A204.1 (cell line): ENCODE results near the gene EPB41L2.
A peak's percentile ranks its signal among the peaks of the same experiment; 100 is the strongest.
"Not testable (repeated sequence)": the region's sequence is repeated elsewhere in the genome, so short reads cannot be mapped to it uniquely, and the experiment has no call there.

Experiments used
- FAIRE-seq: peaks from 2 replicates; lab custom pipeline; 2012; peaks lifted over from hg19 to GRCh38; lab: Jason Lieb, UNC

The EPB41L2 gene

GRCh38 chr6:131036143-131036542 lies 26.9 kb downstream of the EPB41L2 start:
- no peak for FAIRE-seq

DNA sequence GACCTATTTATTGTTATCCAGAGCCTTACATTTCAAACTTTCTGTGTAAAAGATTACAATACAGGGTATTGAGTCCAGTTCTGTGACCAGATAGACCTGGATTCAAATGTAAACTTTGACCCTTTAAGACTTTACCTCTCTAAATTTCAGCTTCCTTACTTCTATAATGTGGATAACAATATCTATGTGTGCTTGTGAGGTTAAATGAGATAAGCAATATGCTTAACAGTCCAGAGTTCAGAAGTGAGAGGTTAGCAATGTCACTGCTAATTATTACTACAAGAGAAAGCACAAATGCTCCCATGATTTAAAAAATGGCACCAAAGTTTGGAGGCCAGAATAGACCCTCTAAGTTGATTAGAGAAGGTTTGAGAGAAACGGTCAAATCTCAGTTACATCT lies 27.5 kb downstream of the EPB41L2 start:
- no peak for FAIRE-seq

DNA sequence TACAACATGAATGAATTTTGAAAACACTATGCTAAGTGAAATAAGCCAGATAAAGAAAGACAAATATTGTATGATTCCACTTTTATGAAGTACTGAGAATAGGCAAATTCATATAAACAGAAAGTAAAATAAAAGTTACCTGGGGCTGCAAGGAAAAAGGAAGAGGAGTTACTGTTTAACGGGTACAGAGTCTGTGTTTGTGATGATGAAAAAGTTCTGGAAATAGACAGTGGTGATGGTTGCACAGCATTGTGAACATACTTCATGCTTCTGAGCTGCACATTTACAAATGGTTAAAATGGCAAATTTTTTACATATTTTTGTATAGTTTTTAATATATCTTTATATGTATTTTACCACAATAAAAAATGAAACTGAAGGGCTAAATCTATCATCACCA lies 29.4 kb downstream of the EPB41L2 start:
- FAIRE-seq, result no peak

GRCh38 chr6:131029626-131030297 lies 33.3 kb downstream of the EPB41L2 start:
- FAIRE-seq, result no peak

GRCh38 chr6:131027326-131027725 lies 35.7 kb downstream of the EPB41L2 start:
- FAIRE-seq, result no peak

- no peak for FAIRE-seq
Measured at GRCh38 chr6:131026243-131026642, 36.8 kb downstream of the EPB41L2 start.

DNA sequence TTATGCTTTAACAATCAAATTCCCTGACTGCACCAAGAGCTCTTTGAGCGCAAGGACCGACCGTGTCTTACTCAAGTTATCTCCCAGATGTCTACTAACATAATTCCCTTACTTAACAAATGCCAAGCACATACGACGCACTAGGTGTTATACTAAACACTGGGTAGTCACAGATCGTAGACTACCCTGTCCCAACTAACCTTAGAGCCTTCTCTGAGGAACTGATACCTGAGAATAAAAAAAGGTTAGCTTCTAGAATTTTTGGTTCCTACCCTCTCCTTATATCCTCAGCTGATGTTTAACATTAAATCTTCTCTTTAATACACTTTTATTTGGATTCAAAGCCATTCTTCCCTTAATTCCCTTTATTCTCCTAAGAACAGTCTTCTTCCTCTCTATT lies 38.5 kb downstream of the EPB41L2 start:
- FAIRE-seq, result no peak

DNA sequence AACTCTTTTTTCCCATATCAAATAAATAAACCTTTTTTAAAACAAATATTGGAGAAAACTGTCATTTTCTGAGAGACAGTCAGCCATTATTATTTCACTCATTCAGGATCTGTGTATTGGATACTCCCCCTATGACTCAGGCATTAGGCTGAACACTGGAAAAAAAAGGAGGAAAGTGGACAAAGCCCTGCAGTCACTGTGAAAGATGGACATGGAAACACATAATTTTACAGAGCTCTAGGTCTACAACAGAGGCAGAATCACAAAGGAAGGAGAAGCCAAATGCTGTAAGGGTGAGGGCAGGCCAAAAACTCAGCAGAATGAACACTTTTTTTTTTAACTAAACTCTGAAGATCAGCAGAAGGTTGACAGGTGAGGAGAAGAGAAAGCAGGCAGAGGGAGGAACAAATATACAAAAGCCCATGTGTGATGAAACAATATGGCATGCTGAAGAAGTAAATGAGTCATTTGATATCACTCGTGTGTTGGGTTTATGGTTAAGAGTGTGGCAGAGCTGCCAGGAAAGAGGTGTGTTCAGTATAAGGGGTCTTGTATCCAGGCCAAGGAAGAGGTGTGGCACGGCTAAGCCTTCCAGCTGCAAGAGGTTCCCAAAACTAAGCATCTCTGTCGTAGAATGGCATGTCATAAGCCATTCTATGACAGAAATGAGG lies 39.1 kb downstream of the EPB41L2 start:
- FAIRE-seq, result no peak

DNA sequence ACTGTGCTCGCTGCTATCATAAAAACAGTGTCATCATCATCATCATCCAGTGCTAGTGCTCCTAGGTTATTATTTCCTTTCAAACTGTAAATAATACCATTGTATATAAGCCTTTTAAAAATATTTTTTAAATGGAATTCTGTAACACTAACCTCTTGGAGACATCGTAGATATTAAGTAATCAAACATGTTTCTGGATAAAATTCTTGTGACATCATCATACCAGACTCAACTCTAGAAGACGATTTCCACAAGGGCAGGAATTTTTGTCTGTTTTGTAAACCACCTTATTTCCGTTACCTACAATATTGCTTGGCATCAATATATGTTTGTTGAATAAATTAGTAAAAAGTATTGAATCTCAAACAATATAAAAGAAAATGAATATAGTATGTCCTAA lies 40.4 kb downstream of the EPB41L2 start:
- peak; percentile 30 for FAIRE-seq

- no peak for FAIRE-seq
Measured at GRCh38 chr6:131017962-131018361, 45.1 kb downstream of the EPB41L2 start.

DNA sequence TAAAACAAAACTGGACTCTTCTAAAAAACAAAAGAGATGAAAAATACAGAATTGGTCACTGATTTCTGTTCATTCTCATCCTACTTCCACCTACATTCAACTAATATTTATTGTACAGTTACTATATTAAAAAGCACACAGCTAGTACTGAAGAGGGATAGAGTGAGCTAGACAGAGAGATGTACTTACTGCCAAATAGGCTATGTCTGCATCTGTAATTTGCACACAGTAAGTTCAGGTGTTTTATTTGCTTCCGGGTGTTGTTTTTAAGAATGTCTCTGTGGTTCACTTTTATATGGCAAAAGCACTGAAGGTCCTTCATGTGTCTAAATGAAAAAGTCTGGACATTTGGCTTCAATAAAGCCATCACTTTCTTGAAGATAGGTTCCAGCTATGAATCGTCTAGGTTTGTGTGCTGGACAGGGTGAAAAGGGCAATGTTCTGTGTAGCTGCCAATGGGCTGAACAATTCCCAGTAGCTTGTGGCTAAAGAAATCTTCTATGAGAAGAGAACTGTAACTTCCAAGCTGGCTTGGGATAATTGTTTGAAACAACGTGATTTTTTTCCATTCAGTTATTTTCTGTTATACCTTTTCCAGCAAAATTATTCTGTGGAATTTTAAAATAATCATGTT lies 47.3 kb downstream of the EPB41L2 start:
- no peak for FAIRE-seq

DNA sequence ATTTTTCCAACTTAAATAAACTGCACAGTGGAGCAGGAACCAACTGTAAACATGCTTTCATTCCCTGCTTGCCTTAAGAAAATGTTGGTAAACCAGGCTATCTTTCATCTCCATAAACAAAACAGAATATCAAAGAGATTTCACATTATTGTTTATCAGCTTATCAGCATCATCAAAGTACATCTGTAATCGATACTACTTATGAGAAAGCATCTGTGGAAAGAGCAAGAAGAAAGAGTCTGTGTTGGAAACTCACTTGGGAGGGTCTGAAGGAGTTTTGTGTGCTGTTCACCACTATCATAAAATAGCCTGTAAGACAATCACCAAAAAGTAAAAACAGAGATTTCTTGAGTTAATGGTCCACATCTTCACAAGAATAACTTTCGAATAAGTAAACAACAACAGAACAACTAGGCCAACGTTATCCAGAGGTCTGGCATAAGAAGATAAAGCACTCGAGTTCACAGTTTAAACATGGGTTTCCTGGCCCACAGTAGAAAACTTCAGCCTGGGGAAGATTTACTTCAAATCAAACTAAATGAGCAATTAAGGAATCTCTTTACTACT lies 47.9 kb downstream of the EPB41L2 start:
- FAIRE-seq, result no peak

GRCh38 chr6:131014080-131014776 lies 48.8 kb downstream of the EPB41L2 start:
- no peak for FAIRE-seq

DNA sequence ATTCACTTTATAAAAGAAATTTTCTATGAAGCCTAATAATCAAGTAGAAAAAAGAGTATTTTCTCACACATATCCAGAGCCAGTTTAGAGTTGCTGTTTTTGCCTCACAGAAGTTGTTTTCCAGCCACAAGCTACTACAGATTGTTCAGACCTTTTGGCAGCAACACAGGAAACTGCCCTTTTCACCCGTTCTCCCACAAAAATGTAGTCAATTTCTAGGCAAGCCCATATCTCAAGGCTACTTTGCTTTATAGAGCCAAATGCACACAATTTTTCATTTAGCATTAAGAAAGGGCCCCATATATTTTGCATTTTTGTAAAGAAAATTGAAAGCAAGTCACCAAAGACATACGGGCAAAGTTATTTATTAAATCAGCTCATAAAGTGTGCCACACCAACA lies 49.5 kb downstream of the EPB41L2 start:
- no peak for FAIRE-seq

- FAIRE-seq, result no peak
Measured at GRCh38 chr6:131009790-131010189, 53.3 kb downstream of the EPB41L2 start.

- FAIRE-seq, result not testable (repeated sequence)
Measured at GRCh38 chr6:131008965-131009364, 54.1 kb downstream of the EPB41L2 start.

GRCh38 chr6:131007964-131008363 lies 55.1 kb downstream of the EPB41L2 start:
- FAIRE-seq, result not testable (repeated sequence)

- FAIRE-seq, result no peak
Measured at GRCh38 chr6:131007286-131007685, 55.8 kb downstream of the EPB41L2 start.

GRCh38 chr6:131005439-131006016 lies 57.5 kb downstream of the EPB41L2 start:
- no peak for FAIRE-seq

GRCh38 chr6:131004936-131005335 lies 58.1 kb downstream of the EPB41L2 start:
- FAIRE-seq, result no peak

GRCh38 chr6:131004387-131004755 lies 58.7 kb downstream of the EPB41L2 start:
- FAIRE-seq, result no peak
